SKM-1 (cell line): ENCODE data around the gene CCDC28A.
"Not testable (repeated sequence)": the region's sequence is repeated elsewhere in the genome, so short reads cannot be mapped to it uniquely, and the experiment has no call there.

Experiments
- DNase-seq: peaks from one replicate; lab custom pipeline; 2025; ENCODE audit not compliant: unreplicated experiment; lab: John Stamatoyannopoulos, UW

Gene CCDC28A

GRCh38 chr6:138773177-138774091, at the start of gene CCDC28A:
Gene CCDC28A, plus strand, starts transcription at chr6:138773769. Its CDS starts 2,352 bp downstream, at chr6:138776121.
- peak; percentile 89 for DNase-seq

- DNase-seq, result no peak
Observed at GRCh38 chr6:138724015-138724414, 49.6 kb upstream of the CCDC28A start.

DNA sequence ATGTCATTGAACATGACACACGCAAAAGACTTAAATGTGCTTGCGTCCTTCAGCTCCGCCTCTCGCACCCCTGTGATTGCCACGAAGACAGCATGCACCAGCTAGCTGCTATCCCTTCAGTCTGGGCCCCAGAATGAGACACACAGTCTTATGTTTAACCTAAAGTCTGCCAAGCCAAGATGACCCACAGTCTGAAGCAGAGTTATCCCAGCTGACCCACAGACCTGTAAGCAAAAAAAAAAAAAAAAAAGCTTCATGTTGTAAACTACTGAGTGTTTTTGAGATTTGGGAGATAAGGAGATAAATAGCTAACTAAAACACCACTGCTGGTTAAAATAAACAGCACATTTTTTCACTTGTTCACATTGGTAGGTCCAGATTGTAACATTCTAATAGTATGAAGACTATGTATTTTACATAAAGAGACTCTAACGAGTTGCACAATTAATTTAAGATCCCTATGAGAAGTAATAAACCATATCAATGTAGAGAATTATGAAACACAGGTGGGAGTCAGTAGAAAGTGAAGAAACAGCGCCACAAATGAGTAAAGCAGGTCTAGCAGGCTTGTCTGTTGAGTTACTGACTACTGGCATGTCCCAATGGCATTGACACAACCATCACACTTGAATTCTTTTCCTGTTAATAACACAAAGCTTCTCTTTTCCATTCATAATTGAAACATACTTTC, 47.4 kb upstream of the CCDC28A start:
- DNase-seq, result no peak

GRCh38 chr6:138726757-138727097, 46.8 kb upstream of the CCDC28A start:
- no peak for DNase-seq

DNA sequence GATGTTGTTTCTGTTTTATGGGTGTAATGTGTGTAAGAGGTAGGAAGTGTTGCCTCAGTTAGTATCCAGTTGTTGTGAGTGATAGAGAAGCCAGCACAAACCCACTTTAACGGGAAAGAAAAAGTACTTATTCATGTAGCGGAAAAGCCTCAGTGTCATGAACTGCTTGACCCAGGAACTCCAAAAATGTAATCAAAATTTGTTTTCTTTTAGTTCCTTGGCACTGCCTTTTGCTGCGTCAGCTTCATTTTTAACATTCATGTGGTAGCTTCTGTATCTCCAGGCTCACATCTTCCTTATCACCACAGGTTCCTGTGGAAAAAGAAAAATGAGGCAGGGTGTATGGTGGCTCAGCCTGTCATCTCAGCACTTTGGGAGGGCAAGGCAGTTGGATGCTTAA, 46.4 kb upstream of the CCDC28A start:
- no peak for DNase-seq

GRCh38 chr6:138728662-138729061, 44.9 kb upstream of the CCDC28A start:
- peak; percentile 75 for DNase-seq

- not testable (repeated sequence) for DNase-seq
Observed at GRCh38 chr6:138730037-138730436, 43.5 kb upstream of the CCDC28A start.

- DNase-seq, result no peak
Observed at GRCh38 chr6:138734585-138734984, 39.0 kb upstream of the CCDC28A start.

DNA sequence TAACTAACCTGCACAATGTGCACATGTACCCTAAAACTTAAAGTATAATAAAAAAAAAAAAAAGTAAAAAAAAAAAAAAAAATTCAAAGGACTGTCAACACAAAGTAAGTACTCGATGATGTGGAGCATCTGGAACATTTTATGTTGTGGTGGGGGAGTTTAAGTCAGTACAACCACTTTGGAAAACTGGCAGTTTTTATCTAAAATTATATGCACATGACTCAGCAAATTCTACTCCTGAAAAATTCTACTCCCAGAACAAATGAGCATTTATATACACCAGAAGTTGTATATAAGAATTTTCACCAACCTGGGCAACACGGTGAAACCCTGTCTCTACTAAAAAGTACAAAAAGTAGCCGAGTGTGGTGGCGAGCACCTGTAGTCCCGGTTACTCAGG, 36.9 kb upstream of the CCDC28A start:
- DNase-seq, result no peak

DNA sequence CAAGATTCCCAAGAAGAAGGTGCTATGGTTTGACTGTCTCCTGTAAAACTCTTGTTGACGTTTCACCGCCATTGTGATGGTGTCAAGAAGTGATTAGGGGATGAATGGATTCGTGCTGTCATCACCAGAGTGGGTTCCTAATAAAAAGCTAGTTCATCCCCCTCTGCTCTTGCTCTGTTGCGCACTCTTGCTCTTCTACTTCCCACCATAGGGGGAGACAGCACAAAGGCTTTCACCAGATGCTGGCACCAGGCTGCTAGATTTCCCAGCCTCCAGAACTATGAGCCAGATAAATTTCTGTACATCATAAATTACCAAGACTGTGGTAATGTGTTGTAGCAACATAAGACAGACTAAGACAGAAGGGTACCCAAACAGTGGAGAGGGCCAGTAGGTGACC, 21.6 kb upstream of the CCDC28A start:
- no peak for DNase-seq

DNA sequence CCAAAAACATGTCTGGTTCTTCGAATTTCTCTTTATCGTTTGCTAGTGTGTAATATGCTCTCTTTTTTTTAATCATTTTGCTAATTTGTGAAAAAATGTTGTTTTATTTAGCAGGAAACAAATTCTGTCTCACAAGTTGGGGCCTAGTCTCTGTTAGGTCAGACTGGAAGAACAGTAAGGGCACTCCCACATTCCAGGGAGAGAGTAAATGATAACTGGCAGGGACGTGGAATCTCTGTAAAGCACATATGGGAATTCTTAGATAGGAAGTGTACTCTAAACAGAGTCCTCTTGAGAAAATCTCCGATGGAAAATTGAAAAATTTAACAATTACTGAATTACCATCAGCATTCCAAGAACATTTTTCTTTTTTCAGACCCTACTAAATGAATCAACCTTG, 16.4 kb upstream of the CCDC28A start:
- no peak for DNase-seq

- DNase-seq, result peak; percentile 24
Observed at GRCh38 chr6:138765896-138766655, 7.5 kb upstream of the CCDC28A start.

DNA sequence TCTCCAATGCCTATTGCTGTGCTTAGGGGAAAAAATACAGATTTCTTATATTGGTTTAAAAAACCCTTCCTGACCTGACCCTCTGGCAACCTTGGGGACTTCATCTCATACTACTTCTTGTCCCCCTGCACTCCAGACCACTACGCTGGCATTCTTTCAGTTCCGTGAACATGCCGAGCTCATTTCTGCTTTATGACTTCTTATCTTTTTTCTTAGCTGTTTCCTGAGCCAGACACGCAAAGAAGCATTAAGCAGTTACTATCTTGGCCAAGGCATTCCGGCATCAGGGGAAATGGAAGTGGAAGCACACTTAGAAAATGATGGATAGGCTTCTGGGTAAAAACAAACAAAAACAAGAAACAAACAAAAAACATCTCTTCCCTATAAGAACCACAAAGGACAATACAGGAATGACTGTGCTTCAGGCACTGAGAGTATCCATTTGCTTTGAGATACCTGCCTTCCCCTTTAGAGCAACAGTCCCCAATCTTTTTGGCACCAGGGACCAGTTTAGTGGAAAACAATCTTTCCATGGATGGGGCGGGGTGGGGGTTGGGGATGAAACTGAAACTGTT, 4.4 kb upstream of the CCDC28A start:
- DNase-seq, result no peak

DNA sequence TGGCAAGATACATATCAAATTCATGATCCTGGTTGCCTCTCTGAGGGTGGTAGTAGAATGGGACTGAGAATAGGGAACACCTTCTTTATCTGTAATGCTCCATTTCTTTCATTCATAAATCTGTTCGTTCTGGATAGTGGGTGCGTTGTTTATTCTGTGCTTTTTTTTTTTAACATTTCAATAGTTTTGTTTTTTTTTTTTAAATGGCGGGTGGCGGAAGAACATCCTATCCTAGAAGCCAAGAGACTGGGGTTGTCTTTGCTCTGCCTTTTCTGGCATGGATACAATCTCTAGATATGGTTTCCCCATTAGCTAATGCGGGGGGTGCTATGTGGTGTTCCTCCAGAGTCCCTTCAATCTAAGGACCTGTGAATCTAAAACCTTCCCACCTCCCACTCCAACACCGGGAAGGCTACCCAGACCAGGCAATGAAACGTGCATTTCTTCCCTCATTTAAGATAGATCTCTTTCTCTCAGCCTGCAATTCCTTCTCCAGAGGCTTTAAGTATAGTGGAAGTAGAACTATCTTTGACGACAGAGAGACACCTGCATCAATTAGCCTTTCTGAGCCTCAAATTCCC, 883 bp upstream of the CCDC28A start:
- no peak for DNase-seq

GRCh38 chr6:138774370-138774769, 801 bp downstream of the CCDC28A start:
- no peak for DNase-seq

GRCh38 chr6:138776659-138777058, 3.1 kb downstream of the CCDC28A start:
- no peak for DNase-seq

DNA sequence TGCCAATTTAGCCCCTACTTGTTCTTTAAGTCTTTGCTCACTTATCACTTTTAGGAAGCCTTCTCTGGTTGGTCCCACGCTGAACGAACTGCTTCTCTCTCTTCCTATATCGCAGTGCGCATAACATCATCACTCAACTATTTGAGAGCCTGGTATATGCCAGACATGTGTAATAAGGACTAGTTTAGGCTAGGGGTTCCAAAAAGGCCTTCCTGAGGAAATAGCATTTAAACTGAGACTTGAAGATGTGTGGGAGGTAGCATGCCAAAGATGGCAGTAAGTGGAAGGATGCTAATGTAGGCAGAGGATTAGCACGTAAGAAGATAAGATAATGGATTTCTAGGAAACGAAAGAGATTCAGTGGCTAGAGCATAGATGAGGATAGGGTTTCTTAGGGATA, 4.8 kb downstream of the CCDC28A start:
- no peak for DNase-seq

- DNase-seq, result no peak
Observed at GRCh38 chr6:138782243-138782642, 8.7 kb downstream of the CCDC28A start.

DNA sequence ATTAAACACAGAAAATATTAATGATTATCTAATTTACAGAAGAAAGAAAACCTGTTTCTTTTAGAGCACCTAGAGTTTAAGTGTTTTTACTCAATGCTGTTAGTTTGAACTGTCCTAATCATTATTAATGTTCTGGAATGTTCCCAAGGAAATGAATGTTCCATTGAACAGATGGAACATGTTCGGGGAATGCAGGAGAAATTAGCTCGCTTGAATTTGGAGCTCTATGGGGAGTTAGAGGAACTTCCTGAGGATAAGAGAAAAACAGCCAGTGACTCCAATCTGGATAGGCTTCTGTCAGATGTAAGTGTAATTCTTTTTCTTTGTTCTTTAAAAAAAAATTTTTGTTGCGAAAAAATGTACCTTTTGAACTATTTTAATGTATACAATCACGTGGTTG, 11.5 kb downstream of the CCDC28A start:
- DNase-seq, result no peak

DNA sequence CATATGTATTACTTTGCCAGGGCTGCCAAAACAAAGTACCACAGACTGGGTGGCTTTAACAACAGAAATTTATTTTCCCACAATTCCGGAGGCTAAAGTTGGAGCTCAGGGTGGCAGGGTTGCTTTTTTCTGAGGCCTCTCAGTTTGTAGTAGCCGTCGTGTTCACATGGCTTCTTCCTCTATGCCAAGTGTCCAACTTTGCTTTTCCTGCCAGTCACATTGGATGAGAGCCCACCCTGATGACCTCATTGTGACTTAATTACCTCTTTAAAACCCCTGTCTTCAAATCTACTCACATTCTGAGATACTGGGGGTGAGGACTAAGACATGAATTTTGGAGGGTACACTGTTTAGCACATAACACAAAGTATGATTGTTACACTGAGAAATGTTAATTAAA, 12.4 kb downstream of the CCDC28A start:
- DNase-seq, result no peak

DNA sequence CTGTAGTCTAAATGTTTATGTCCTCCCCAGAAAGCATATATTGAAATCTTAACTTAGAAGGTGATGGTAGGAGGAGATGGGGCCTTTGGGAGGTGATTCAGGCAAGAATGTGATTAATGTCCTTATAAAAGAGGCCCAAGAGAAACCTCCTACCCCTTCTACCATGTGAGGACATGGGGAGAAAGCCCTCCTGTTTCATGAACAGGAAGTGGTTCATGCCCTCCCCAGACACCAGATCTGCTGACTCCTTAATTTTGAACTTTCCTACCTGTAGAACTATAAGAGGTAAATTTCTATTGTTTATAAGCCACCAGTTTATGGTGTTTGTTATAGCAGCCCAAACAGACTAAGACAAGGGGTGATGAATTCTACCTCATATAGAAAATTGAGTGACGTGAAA, 13.6 kb downstream of the CCDC28A start:
- DNase-seq, result no peak
